ENCODE results near the gene DNM3.

GRCh38 chr1:171865106-171865505 is 23.8 kb downstream of the DNM3 start:
- TF ChIP-seq CTCF (IDR thresholded peaks at IDR 0.05; ENCODE audit: insufficient read depth, low read length, poor library complexity, severe bottlenecking) (no peak), EZH2phosphoT487 (conservative IDR thresholded peaks at IDR 0.05; ENCODE audit: low read length) (no peak)
